ENCODE measurements around the gene GYG1.

GYG1 gene

GRCh38 chr3:149037684-149038083 is 46.3 kb downstream of the GYG1 start:
- no peak overlapping the region for H3K4me3 ChIP-seq (ENCODE audit: control insufficient read depth, low read depth, low read length)
- no peak for TF ChIP-seq CTCF (conservative IDR thresholded peaks at IDR 0.05; ENCODE audit: control insufficient read depth, insufficient read depth, low read depth, low read length)
- DNase-seq (ENCODE audit: low read depth), result no peak

DNA sequence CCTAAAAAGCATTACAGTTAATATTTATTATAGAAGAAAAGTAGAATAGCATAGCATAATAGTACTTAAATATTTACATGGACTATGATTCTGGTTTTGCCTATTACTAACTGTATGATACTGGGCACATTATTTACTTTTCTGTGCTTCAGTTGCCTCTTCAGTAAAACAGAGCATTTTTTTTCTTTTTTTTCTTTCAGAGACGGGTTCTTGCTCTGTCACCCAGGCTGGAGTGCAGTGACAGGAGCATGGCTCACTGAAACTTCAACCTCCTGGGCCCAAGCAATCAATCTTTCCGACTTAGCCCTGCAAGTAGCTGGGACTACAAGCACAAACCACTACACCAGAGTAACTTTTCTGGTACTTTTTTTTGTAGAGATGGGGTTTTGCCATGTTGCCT is 47.0 kb downstream of the GYG1 start:
- no peak for TF ChIP-seq CTCF (conservative IDR thresholded peaks at IDR 0.05; ENCODE audit: control insufficient read depth, insufficient read depth, low read depth, low read length)
- no peak for DNase-seq (ENCODE audit: low read depth)
- H3K4me3 ChIP-seq (ENCODE audit: control insufficient read depth, low read depth, low read length), result no peak overlapping the region

GRCh38 chr3:149042789-149043386 is 51.5 kb downstream of the GYG1 start:
- DNase-seq (ENCODE audit: low read depth), result peak; percentile 73
- H3K4me3 ChIP-seq (ENCODE audit: control insufficient read depth, low read depth, low read length), result no peak overlapping the region
- TF ChIP-seq CTCF (conservative IDR thresholded peaks at IDR 0.05; ENCODE audit: control insufficient read depth, insufficient read depth, low read depth, low read length), result no peak

- DNase-seq (ENCODE audit: low read depth), result no peak
- no peak overlapping the region for H3K4me3 ChIP-seq (ENCODE audit: control insufficient read depth, low read depth, low read length)
- TF ChIP-seq CTCF (conservative IDR thresholded peaks at IDR 0.05; ENCODE audit: control insufficient read depth, insufficient read depth, low read depth, low read length), result no peak
Measured at GRCh38 chr3:149044339-149045083, 53.2 kb downstream of the GYG1 start.

DNA sequence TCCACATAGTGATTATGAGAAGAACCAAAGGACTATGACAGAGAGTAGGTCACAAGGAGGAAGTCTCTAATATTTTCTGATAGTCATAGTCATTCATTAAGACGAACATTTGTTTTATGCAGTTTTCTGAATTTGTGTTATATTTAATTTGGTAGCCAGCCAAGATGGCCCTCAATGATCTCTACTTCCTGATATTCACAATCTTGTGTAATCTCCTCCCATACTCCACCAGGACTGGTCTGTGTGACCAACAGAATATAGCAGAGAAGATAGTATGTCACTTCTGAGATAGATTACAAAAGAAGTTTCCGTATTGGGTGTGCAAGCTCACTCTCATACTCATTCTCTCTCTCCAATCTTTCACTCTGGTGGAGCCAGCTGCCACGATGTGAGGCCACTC is 64.2 kb downstream of the GYG1 start:
- DNase-seq (ENCODE audit: low read depth), result no peak
- no peak for TF ChIP-seq CTCF (conservative IDR thresholded peaks at IDR 0.05; ENCODE audit: control insufficient read depth, insufficient read depth, low read depth, low read length)
- no peak overlapping the region for H3K4me3 ChIP-seq (ENCODE audit: control insufficient read depth, low read depth, low read length)

DNA sequence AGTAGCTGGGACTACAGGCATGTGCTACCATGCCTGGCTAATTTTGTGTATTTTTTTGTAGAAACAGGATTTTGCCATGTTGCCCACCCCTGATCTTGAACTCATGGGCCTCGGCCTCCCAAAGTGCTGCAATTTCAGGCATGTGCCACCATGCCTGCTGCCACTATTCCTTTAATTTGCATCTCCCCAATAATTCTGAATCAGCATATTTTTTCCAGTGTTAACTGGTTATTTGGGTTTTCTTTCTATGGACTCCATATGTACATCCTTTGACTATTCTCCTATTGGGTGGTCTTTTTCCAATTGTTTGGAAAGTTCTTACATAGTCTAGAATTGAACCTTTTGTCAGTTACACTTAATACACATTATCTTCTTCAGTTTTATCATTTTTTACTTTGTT is 66.9 kb downstream of the GYG1 start:
- no peak overlapping the region for H3K4me3 ChIP-seq (ENCODE audit: control insufficient read depth, low read depth, low read length)
- no peak for DNase-seq (ENCODE audit: low read depth)
- no peak for TF ChIP-seq CTCF (conservative IDR thresholded peaks at IDR 0.05; ENCODE audit: control insufficient read depth, insufficient read depth, low read depth, low read length)

All from fibroblast of mammary gland (primary cell).